ENCODE results near the gene SLC2A3. TPM values are rescaled to one million over a fixed set of nuclear protein-coding genes. Genes with fewer than 3 reads are reported as not detected.
"Not testable (repeated sequence)": the region's sequence is repeated elsewhere in the genome, so short reads cannot be mapped to it uniquely, and the experiment has no call there.

The SLC2A3 gene
- total RNA-seq, 1 donor from 2014 or later = 8.7 TPM

GRCh38 chr12:7916936-7917335, 19.1 kb downstream of the SLC2A3 start:
- DNase-seq (ENCODE audit: low read depth) = no peak

DNA sequence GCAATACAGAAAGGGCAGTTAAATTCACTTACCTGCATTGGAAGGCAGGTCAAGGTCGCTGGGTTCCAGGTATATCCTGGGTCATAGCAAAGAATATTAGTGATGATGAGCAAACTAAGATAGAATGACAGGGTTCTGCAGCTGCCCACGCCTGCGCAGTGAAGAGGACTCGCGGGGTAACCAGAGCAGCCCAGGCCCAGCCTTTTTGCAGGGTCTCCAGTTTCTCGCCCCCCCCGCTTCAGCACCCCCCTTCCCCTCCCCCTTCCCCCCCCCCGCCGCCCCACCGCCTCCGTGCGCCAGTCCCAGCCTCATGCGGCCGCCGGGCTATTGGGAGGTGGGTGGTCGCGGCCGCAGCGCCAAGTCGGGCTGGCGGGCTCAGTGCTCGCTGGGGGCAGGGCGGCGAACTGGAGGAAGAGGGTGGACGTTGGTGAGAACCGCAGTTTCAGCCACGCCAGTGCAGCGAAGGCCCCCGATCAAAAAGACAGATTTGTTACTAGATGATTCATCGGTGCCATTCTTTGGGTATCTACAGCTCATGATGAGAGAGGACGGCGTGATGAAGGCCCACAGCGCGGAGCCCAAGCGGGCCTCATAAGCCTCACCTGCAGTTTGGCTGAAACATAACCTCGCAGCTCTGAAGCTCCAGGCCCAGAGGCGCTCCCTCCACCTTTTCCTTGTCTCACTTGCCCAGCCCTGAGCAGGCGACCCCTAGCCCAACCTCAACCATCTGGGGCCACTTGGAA, 20.2 kb downstream of the SLC2A3 start:
- no peak for DNase-seq (ENCODE audit: low read depth)

DNA sequence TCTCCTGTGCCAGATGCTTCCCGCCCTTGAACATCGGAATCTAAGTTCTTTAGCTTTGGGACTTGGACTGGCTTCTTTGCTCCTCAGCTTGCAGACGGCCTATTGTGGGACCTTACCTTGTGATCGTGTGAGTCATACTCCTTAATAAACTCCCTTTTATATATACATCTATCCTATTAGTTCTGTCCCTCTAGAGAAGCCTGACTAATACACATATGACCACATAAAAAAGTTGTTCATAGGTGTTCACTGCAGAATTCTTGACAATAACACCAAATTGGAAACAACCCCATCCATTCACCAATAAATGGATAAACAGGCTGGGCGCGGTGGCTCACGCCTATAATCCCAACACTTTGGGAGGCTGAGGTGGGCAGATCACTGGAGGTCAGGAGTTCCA, 25.9 kb downstream of the SLC2A3 start:
- peak; percentile 10 for DNase-seq (ENCODE audit: low read depth)

GRCh38 chr12:7907009-7907408, 29.0 kb downstream of the SLC2A3 start:
- DNase-seq (ENCODE audit: low read depth) = peak; percentile 40

DNA sequence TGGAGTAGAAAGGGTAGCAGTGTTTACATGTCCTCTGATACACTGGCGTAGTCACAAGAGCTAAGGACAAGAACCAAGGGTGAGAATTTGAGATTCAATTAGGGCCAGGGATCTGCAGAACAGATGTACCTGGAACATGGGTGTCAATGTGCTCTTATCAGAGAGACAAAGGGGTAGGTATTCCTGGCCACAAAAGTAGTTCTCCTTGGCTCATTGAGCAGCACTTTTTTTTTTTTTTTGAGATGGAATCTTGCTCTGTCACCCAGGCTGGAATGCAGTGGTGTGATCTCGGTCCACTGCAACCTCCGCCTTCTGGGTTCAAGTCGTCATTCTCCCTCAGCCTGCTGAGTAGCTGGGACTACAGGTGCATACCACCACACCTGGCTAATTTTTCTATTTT, 29.7 kb downstream of the SLC2A3 start:
- peak; percentile 49 for DNase-seq (ENCODE audit: low read depth)

GRCh38 chr12:7905600-7906125, 30.3 kb downstream of the SLC2A3 start:
- not testable (repeated sequence) for DNase-seq (ENCODE audit: low read depth)

DNA sequence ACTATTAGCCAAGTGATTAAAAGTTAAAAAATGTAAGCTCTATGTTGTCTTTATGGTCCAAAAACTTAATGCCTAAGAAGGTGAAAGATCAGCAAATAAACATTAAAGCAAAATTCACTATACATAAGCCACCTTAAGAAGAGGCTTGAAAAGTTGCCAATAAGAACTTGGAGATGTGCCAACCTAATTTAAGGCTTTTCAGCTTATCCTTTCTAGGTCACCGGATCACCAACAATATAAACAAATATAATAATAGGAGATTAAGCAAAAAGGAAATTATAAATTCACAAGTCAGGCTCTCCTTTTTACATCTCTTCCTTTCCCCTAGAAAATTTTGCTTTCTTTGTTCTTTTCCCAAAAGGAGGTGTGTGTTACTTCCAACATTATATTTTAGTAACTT, 30.9 kb downstream of the SLC2A3 start:
- DNase-seq (ENCODE audit: low read depth) = peak; percentile 26

DNA sequence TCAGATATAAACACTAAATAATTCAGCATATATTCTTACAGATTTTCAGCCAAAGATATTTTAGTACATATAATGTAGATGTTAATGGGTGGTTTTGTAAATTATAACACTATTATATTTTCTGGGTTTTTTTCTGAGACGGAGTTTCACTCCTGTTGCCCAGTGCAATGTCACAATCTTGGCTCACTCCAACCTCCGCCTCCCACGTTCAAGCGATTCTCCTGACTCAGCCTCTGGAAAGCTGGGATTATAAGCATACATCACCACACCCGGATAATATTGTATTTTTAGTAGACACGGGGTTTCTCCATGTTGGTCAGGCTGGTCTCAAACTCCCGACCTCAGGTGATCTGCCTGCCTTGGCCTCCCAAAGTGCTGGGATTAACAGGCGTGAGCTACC, 33.6 kb downstream of the SLC2A3 start:
- DNase-seq (ENCODE audit: low read depth) = not testable (repeated sequence)

DNA sequence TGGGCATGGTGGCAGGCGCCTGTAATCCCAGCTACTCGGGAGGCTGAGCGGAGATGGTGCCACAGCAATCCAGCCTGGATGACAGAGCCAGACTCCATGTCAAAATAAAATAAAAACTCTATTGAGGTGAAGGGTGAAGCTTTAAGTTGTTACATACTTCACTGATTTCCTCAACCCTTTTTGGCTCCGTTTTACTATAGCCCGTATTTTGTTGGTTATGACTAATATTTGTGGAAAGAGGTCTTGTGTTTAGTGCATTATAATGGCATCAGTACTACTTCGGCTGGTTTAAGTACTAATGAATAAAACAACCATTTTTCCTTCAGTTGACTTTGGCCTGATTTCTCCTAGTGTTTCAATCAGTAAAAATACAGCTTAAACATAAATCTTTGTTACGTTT, 36.2 kb downstream of the SLC2A3 start:
- DNase-seq (ENCODE audit: low read depth) = no peak

DNA sequence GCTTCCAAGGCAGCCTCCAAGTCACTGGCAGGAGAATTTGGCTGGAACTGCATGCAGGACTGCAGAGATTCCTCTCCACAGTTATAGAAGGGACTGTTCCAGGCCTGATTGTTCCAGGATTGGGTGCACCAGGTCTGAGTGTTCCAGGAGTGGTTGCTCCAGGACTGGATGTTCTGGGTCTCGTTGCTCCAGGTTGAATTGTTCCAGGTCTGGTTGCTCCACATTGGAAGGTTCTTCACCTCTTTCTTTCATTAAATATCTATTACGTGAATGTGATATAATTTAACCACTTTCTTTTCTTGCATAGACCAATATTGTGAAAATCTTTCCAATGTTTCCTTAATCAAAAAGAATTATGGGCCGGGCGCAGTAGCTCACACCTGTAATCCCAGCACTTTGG, 39.3 kb downstream of the SLC2A3 start:
- not testable (repeated sequence) for DNase-seq (ENCODE audit: low read depth)

DNA sequence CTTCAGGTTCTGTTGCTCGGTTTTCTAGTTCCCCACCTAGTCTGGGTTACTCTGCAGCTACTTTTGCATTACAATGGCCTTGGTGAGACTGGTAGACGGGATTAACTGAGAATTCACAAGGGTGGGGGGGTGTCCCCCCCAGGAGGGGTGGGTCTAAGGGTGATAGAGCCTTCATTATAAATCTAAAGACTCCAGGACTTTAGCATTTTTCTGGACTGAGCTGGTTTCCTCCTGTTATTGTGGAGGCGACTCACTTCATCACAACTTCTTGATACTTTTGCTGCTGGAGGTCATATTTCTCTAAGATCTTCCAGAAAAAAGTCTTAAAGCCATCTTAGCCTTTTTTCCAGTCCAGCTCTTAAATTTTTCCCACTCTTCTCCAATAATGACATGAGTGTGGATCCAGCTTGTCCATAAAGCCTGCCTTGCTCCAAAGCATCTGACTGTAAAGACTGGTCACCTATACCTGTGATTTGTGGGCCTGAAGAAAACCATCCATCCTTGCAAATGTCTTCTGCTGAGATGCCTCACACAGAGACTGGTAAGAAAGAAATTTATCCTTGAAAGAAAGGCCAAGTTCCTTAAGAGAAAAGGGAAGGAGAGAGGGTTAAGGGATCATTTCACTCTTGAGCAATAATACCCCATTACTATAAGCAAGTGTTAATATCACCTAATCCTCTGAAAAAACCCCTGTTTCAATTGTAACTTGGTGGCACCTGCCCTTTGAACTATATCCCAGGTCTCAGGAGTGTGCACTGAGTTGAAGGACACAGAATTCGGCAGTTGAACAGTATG, 43.6 kb downstream of the SLC2A3 start:
- DNase-seq (ENCODE audit: low read depth) = no peak

GRCh38 chr12:7884689-7885088, 51.3 kb downstream of the SLC2A3 start:
- peak; percentile 32 for DNase-seq (ENCODE audit: low read depth)

DNA sequence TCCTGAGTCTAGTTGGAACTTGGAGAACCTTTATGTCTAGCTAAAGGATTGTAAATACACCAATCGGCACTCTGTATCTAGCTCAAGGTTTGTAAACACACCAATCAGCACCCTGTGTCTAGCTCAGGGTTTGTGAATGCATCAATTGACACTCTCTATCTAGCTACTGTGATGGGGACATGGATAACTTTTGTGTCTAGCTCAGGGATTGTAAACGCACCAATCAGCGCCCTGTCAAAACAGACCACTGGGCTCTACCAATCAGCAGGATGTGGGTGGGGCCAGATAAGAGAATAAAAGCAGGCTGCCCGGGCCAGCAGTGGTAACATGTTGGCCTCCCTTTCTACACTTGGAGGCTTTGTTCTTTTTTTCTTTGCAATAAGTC, 54.3 kb downstream of the SLC2A3 start:
- not testable (repeated sequence) for DNase-seq (ENCODE audit: low read depth)

- not testable (repeated sequence) for DNase-seq (ENCODE audit: low read depth)
Observed at GRCh38 chr12:7880952-7881735, 54.8 kb downstream of the SLC2A3 start.

GRCh38 chr12:7879246-7879645, 56.7 kb downstream of the SLC2A3 start:
- no peak for DNase-seq (ENCODE audit: low read depth)

DNA sequence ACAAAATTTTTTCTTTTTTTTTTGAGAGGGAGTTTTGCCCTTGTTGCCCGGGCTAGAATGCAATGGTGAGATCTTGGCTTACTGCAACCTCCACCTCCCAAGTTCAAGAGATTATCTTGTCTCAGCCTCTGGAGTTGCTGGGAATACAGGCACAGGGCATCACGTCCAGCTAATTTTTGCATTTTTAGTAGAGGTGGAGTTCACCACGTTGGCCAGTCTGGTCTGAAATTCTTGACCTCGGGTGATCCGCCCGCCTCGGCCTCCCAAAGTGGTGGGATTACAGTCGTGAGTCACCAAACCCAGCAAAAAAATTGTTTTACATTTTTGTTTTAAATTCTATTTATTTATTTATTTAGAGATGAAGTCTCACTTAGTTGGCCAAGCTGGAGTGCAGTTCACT, 58.6 kb downstream of the SLC2A3 start:
- no peak for DNase-seq (ENCODE audit: low read depth)

DNA sequence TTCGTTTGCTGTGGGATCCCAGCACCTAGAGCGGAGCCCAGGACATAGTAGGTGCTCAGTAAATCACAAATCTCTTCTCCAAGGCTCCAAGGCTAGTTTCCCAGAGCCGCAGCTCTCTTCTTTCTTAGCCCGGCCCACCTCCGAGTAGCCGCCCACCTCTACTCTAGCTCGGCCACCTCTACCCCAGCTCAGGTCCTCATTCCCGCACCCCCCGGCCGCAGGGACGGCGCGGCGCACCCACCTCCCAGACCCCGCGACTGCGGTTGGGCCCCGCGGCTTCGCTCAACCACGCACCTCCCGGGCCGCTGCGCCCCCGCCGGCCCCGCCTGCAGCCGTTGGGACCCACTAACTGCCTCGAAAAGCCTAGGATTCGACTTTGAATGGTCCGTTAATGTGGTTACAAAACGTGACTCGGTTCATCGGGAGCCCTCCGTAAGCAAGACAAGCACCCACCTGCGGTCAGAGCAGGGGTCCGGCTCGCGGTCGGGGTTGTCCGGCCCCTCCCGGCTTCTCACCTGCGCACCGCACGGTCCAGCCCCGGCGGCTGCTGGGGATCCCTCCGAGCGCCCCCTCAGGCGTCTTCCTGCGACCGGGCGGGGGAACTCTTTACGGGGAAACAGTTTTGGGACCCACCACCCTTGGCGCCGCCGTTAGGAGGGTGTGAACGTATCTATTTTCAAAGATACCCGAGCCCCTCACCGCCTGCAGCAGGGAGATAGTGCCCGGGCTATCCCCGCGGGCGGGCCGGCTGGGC, 63.2 kb downstream of the SLC2A3 start, which contains the start of gene SLC2A14:
Gene SLC2A14 (minus strand): TSS at position 350 of the 754 bp plus-strand sequence. CDS start 3,035 bp downstream, outside the sequence.
- DNase-seq (ENCODE audit: low read depth) = no peak

- no peak for DNase-seq (ENCODE audit: low read depth)
Observed at GRCh38 chr12:7870335-7870734, 65.7 kb downstream of the SLC2A3 start.

Data from renal cortical epithelial cell (primary cell).